Nephron (organoid): Measurements from ENCODE around the gene RBP5.
A peak's percentile ranks its signal among the peaks of the same experiment; 100 is the strongest.

Experiments
- H3K27ac Mint-ChIP-seq, 3 experiments: 2 replicates each; pipeline ENCODE4 v1.8.0; 2020; ENCODE audit warnings: mixed read lengths in 3 of 3, mild to moderate bottlenecking in 2 of 3, moderate library complexity in 1 of 3
- H3K27me3 Mint-ChIP-seq: 2 replicates; pipeline ENCODE4 v1.8.0; 2021; ENCODE audit warnings: low read depth, mild to moderate bottlenecking, moderate library complexity, mixed read lengths
- H3K36me3 Mint-ChIP-seq: 2 replicates; pipeline ENCODE4 v1.8.0; 2020; ENCODE audit warnings: low read depth, mixed read lengths
- H3K4me1 Mint-ChIP-seq: 2 replicates; pipeline ENCODE4 v1.8.0; 2020; ENCODE audit warnings: mixed read lengths
- H3K4me3 Mint-ChIP-seq, 3 experiments: 2 replicates each; pipeline ENCODE4 v1.8.0; 2020; ENCODE audit warnings: mild to moderate bottlenecking in 3 of 3, mixed read lengths in 3 of 3, moderate library complexity in 2 of 3
- H3K9me3 Mint-ChIP-seq: 2 replicates; pipeline ENCODE4 v1.8.0; 2020; ENCODE audit warnings: mixed read lengths
- TF ChIP-seq, protein P1 (sequence below), 3 experiments: fragments of 200-600 bp; sonication (generic); IDR thresholded peaks; one replicate each; pipeline ENCODE4 v1.5.0; 2021; ENCODE audit warnings: antibody characterized with exemption in 3 of 3; ENCODE audit not compliant: unreplicated experiment in 3 of 3

The RBP5 gene

DNA sequence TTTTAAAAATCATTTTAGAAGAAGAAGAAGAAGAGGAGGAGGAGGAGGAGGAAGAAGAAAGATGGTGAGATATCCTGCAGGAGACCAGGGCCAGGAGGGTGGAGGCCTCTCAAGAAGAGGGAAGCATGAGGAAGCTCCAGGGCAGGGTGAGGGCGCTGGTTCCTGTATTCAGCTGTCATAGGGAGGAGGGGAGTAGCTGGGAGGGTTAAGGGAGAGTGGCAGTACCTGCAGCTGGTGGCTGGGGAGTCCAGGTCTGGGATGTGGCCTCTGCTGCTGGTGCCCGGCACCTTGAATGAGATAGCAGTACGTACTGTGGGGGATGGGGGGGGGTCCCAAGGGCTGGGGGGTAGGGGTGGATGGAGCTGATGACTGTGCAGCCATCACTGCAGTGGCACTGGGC, 9.8 kb downstream of the RBP5 start:
- Mint-ChIP-seq H3K9me3 (no peaks in the 10 kb centered on the region), H3K4me3 (no peak overlapping the region), H3K36me3 (peaks cover 12% of the 10 kb centered on the region), H3K27me3 (peaks cover 4% of the 10 kb centered on the region), H3K27ac (no peak overlapping the region), H3K4me1 (peaks cover 15% of the 10 kb centered on the region)
- TF ChIP-seq, protein P1, sequence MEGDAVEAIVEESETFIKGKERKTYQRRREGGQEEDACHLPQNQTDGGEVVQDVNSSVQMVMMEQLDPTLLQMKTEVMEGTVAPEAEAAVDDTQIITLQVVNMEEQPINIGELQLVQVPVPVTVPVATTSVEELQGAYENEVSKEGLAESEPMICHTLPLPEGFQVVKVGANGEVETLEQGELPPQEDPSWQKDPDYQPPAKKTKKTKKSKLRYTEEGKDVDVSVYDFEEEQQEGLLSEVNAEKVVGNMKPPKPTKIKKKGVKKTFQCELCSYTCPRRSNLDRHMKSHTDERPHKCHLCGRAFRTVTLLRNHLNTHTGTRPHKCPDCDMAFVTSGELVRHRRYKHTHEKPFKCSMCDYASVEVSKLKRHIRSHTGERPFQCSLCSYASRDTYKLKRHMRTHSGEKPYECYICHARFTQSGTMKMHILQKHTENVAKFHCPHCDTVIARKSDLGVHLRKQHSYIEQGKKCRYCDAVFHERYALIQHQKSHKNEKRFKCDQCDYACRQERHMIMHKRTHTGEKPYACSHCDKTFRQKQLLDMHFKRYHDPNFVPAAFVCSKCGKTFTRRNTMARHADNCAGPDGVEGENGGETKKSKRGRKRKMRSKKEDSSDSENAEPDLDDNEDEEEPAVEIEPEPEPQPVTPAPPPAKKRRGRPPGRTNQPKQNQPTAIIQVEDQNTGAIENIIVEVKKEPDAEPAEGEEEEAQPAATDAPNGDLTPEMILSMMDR (IDR thresholded peaks at IDR 0.05; ENCODE audit: unreplicated experiment in 3 of 3): no peak

DNA sequence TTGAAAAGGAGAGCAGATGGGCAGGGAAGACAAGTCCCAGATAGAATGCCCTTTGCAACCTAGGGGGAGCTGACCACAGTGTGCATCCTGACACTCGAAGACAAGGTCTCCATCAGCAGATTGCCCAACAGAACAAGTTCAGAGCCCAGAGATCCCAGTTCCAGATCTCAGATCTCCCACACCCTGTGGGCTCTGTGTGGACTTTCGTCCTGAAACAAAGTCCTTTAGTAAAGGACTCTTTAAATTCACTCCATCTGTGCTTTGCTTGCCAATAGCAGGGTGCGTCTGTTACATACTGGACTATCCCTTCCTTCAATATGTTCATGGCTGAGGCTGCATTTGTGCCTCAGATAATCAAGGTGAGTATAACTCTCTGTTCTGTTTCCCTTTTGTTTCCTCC, 11.0 kb downstream of the RBP5 start:
- H3K36me3 Mint-ChIP-seq: peaks cover 12% of the 10 kb centered on the region
- peaks cover 6% of the 10 kb centered on the region for H3K4me1 Mint-ChIP-seq
- TF ChIP-seq, protein P1 (IDR thresholded peaks at IDR 0.05; ENCODE audit: unreplicated experiment in 3 of 3): no peak
- H3K27me3 Mint-ChIP-seq: peaks cover 4% of the 10 kb centered on the region
- no peaks in the 10 kb centered on the region for H3K9me3 Mint-ChIP-seq
- H3K4me3 Mint-ChIP-seq: no peak overlapping the region
- no peak overlapping the region for H3K27ac Mint-ChIP-seq

DNA sequence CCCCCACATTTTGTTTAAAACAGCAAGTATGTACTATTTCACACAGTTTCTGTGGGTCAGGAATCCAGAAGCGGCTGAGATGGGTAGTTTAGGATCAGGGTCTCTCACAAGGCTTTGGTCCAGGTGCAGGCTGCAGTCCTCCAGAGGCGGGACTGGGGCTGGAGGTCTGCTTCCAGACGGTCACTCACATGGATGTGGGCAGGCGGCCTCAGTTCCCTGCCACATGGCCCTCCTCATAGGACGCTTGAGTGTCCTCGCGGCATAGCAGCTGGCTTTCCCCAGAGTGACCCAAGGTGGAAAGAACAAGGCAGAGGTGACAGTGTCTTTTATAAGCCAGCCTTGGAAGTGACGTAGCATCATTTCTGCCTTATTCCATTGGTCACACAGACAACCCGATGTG, 11.8 kb downstream of the RBP5 start:
- Mint-ChIP-seq H3K36me3 (peaks cover 12% of the 10 kb centered on the region), H3K27ac (no peak overlapping the region), H3K27me3 (peaks cover 4% of the 10 kb centered on the region), H3K9me3 (no peaks in the 10 kb centered on the region), H3K4me1 (peaks cover 3% of the 10 kb centered on the region), H3K4me3 (no peak overlapping the region)
- TF ChIP-seq, protein P1 (IDR thresholded peaks at IDR 0.05; ENCODE audit: unreplicated experiment in 3 of 3): no peak

DNA sequence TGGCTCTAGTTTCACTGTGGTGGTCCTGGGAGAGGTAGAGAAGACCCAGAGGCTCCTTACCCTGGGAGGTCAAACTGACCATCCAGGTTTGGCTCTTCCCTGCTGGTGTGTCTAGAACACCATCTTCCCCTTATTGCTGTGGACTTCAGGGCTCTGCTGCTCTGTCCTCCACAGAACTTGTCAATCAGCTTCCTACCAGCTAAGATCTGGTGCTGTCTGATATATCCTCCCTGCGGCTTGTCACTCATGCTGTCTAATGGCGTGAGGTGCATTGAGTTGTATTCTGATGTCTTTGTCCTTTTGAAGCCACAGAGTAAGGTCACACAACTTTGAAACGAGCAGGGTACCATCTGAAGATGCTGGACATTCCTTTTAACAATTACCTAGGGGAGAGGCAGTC, 12.5 kb downstream of the RBP5 start:
- Mint-ChIP-seq H3K4me3 (no peak overlapping the region), H3K4me1 (no peaks in the 10 kb centered on the region), H3K27me3 (peaks cover 4% of the 10 kb centered on the region), H3K27ac (no peak overlapping the region), H3K9me3 (no peaks in the 10 kb centered on the region), H3K36me3 (peaks cover 12% of the 10 kb centered on the region)
- TF ChIP-seq, protein P1 (IDR thresholded peaks at IDR 0.05; ENCODE audit: unreplicated experiment in 3 of 3): no peak

DNA sequence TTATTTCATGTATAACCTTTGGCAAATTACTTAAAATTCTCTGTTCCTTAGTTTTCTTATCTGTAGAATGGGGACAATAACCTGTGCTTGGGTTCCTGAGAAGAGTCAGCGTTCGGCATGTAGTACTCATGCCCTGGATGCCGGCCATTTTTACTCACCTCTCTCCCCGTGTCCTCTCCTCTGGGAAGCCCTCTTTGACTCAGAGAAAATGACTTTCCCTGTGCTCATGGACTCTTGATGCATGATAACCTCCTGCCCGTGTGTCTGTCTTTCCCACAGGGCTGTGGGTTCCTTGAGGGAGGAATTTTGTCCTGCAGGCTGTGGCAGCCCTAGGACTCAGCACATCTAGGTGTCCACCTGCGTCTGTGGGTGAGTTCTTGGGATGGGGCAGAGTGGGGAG, 13.8 kb downstream of the RBP5 start:
- H3K36me3 Mint-ChIP-seq: peaks cover 12% of the 10 kb centered on the region
- no peak overlapping the region for H3K27ac Mint-ChIP-seq
- H3K27me3 Mint-ChIP-seq: peaks cover 4% of the 10 kb centered on the region
- no peaks in the 10 kb centered on the region for H3K4me1 Mint-ChIP-seq
- no peaks in the 10 kb centered on the region for H3K9me3 Mint-ChIP-seq
- H3K4me3 Mint-ChIP-seq: no peak overlapping the region
- TF ChIP-seq, protein P1 (IDR thresholded peaks at IDR 0.05; ENCODE audit: unreplicated experiment in 3 of 3): no peak

DNA sequence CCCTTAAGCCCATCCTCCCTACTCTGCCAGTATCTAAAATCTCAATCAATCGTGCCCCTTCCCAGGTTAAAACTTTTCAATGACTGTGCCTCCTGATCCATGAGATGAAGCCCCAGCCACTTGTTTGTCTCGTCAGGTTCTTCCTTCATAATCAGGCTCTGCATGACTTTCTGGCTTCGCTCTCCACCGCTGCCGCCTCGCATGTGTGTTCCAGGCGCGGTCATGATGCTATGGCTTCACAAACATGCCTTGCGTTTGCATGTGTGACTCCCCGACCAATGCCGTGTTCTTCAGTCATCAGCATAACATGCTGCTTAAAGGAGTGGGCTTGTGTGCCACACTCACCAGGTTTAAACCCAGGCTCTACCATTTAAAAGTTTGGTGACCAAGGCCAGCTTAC, 14.7 kb downstream of the RBP5 start:
- peak overlapping the region in 1 of 3 experiments; percentile 52 for H3K27ac Mint-ChIP-seq
- H3K4me3 Mint-ChIP-seq: no peak overlapping the region
- TF ChIP-seq, protein P1 (IDR thresholded peaks at IDR 0.05; ENCODE audit: unreplicated experiment in 3 of 3): no peak
- H3K27me3 Mint-ChIP-seq: peaks cover 4% of the 10 kb centered on the region
- no peaks in the 10 kb centered on the region for H3K9me3 Mint-ChIP-seq
- H3K36me3 Mint-ChIP-seq: peaks cover 12% of the 10 kb centered on the region
- H3K4me1 Mint-ChIP-seq: peaks cover 7% of the 10 kb centered on the region
